K562 (cell line): ENCODE results near the gene IDS. TPM values are rescaled to one million over a fixed set of nuclear protein-coding genes. Genes with fewer than 3 reads are reported as not detected.
A peak's percentile ranks its signal among the peaks of the same experiment; 100 is the strongest.

Experiments
- ASH1L ChIP-seq: fragments of 450-650 bp; IDR thresholded peaks from 2 replicates; pipeline ENCODE4 v1.6.1; 2018; ENCODE audit warnings: borderline replicate concordance, mild to moderate bottlenecking, low read depth; ENCODE audit not compliant: partially characterized antibody
- ATF6 ChIP-seq: sonication (generic); formaldehyde crosslinking; IDR thresholded peaks from 2 replicates; pipeline ENCODE4 v1.4.0; 2020; ENCODE audit warnings: mild to moderate bottlenecking, missing genetic modification reagents
- BCLAF1 ChIP-seq, 2 experiments: fragments of 450-650 bp in 1 of 2; IDR thresholded peaks; 2 replicates each; pipeline ENCODE4 v1.6.1; 2011 to 2017; ENCODE audit warnings: low read depth in 2 of 2, antibody characterized with exemption in 1 of 2, borderline replicate concordance in 1 of 2, low read length in 1 of 2, mild to moderate bottlenecking in 1 of 2, mixed read lengths in 1 of 2; ENCODE audit not compliant: control insufficient read depth in 1 of 2
- BRF1 ChIP-seq: IDR thresholded peaks from 3 replicates; pipeline ENCODE4 v1.6.1; 2011; ENCODE audit warnings: borderline replicate concordance, mild to moderate bottlenecking; ENCODE audit not compliant: insufficient read length; ENCODE audit errors: extremely low read depth
- C11orf30 ChIP-seq: fragments of 450-650 bp; IDR thresholded peaks from 2 replicates; pipeline ENCODE4 v1.6.1; 2016; ENCODE audit warnings: low read depth, mild to moderate bottlenecking
- HBP1 ChIP-seq: fragments of 450-650 bp; formaldehyde crosslinking; IDR thresholded peaks from 2 replicates; pipeline ENCODE4 v1.4.0; 2022; ENCODE audit warnings: missing genetic modification characterization
- HEY1 ChIP-seq: fragments of 250-450 bp; sonication (Bioruptor Pico); IDR thresholded peaks from 2 replicates; pipeline ENCODE4 v1.5.0; 2020; ENCODE audit warnings: mild to moderate bottlenecking, moderate library complexity, borderline replicate concordance
- MEIS2 ChIP-seq: fragments of 450-650 bp; IDR thresholded peaks from 2 replicates; pipeline ENCODE4 v1.6.1; 2014; ENCODE audit warnings: mild to moderate bottlenecking; ENCODE audit not compliant: partially characterized antibody
- MTA1 ChIP-seq: fragments of 450-650 bp; IDR thresholded peaks from 2 replicates; pipeline ENCODE4 v1.6.1; 2017; ENCODE audit warnings: borderline replicate concordance
- NR2C2 ChIP-seq, 2 experiments: fragments of 200-800 bp in 1 of 2; sonication (Bioruptor generic) in 1 of 2; sonication (generic) in 1 of 2; formaldehyde crosslinking in 1 of 2; IDR thresholded peaks; 2 replicates each; pipeline versions ENCODE4 v1.6.1 to v1.8.0; 2016 to 2022; ENCODE audit warnings: mild to moderate bottlenecking in 1 of 2, missing compliant biosample characterization in 1 of 2, missing genetic modification characterization in 1 of 2, missing genetic modification reagents in 1 of 2
- PCBP1 ChIP-seq: fragments of 200-400 bp; formaldehyde crosslinking; IDR thresholded peaks from 2 replicates; pipeline ENCODE4 v1.6.1; 2018; ENCODE audit warnings: mild to moderate bottlenecking, low read depth, low read length; ENCODE audit not compliant: poor library complexity, severe bottlenecking
- PHB ChIP-seq: fragments of 250-450 bp; sonication (Bioruptor Pico); IDR thresholded peaks from 2 replicates; pipeline ENCODE4 v1.5.0; 2021
- PRPF4 ChIP-seq: fragments of 200-400 bp; formaldehyde crosslinking; IDR thresholded peaks from one replicate; pipeline ENCODE4 v1.6.1; 2017; ENCODE audit warnings: low read length, low read depth, mild to moderate bottlenecking; ENCODE audit not compliant: insufficient read depth, poor library complexity, severe bottlenecking
- SNIP1 ChIP-seq: fragments of 450-650 bp; IDR thresholded peaks from 2 replicates; pipeline ENCODE4 v1.7.1; 2017; ENCODE audit warnings: low read depth, mild to moderate bottlenecking
- SPI1 ChIP-seq: IDR thresholded peaks from 2 replicates; pipeline ENCODE4 v1.6.1; 2011; ENCODE audit warnings: low read depth, low read length, control low read depth, borderline replicate concordance
- STAG1 ChIP-seq: sonication (generic); formaldehyde crosslinking; IDR thresholded peaks from 2 replicates; pipeline ENCODE4 v1.5.0; 2020; ENCODE audit warnings: missing genetic modification reagents, borderline replicate concordance
- TFAP4 ChIP-seq: sonication (generic); formaldehyde crosslinking; IDR thresholded peaks from 2 replicates; pipeline ENCODE4 v1.8.0; 2022; ENCODE audit warnings: missing genetic modification reagents, mild to moderate bottlenecking, moderate library complexity, borderline replicate concordance
- ZNF23 ChIP-seq: fragments of 250-450 bp; sonication (Bioruptor Pico); IDR thresholded peaks from 2 replicates; pipeline ENCODE4 v1.4.0; 2020; ENCODE audit warnings: mild to moderate bottlenecking
- ZNF232 ChIP-seq: sonication (generic); formaldehyde crosslinking; IDR thresholded peaks from 2 replicates; pipeline ENCODE4 v1.8.0; 2022; ENCODE audit warnings: mild to moderate bottlenecking, missing genetic modification reagents
- polyA plus RNA-seq, 8 experiments: library from polyadenylated mRNA; depleted of rRNA in 4 of 8; stranded (reverse) in 5 of 8; unstranded in 3 of 8; fragments of >200 nt; fragmentation: Nextera tagmentation in 2 of 8; fragmentation: Illumina TruSeq in 1 of 8; extraction: Ambion mirVana in 2 of 8; extraction: Trizol in 1 of 8; gene quantifications; 2 replicates each; pipeline versions ENCODE4 v1.2.1 to v1.2.3, GENCODE V29; 2011 to 2014; ENCODE audit warnings: inconsistent platforms in 1 of 8, missing spikeins in 1 of 8
- total RNA-seq, 7 experiments: library from RNA; depleted of rRNA in 6 of 7; stranded (reverse); fragments of >200 nt in 6 of 7; fragmentation: Illumina TruSeq in 2 of 7; extraction: Trizol in 2 of 7; gene quantifications; 2 replicates each; pipeline versions ENCODE4 v1.2.1 to v1.2.3, GENCODE V29; 2011 to 2021; ENCODE audit warnings: low replicate concordance in 1 of 7

IDS gene
- total and polyA plus RNA-seq, 9 of the 15 experiments (the other 6 are each of a cell fraction or from before 2014, with no cell fraction given): 2.0 to 18.6 (median 8.6) TPM

- 0 out of 2 replicates have a peak, but pooled peaks have one; percentile 45 for TF ChIP-seq MTA1
- TF ChIP-seq NR2C2 (CRISPR knock-in tag; IDR thresholded peaks at IDR 0.05): no peak
- no peak for TF ChIP-seq NR2C2 (tag; IDR thresholded peaks at IDR 0.05)
- peak in 1 of 2 experiments; percentile 28; a peak in 1 of 4 replicates for TF ChIP-seq BCLAF1 (IDR thresholded peaks at IDR 0.05; ENCODE audit: borderline replicate concordance in 1 of 2, control insufficient read depth in 1 of 2, low read depth in 2 of 2, low read length in 1 of 2)
- no peak for TF ChIP-seq MEIS2
- peak; percentile 8; the same call in 1 of the 2 replicates for TF ChIP-seq C11orf30
- no peak for TF ChIP-seq STAG1 (CRISPR knock-in tag)
- no peak for TF ChIP-seq PHB (CRISPR knock-in tag)
- no peak for TF ChIP-seq PRPF4
- no peak for TF ChIP-seq SPI1
- no peak for TF ChIP-seq ZNF23 (CRISPR knock-in tag)
- no peak for TF ChIP-seq PCBP1
- TF ChIP-seq ZNF232 (CRISPR knock-in tag): no peak
- TF ChIP-seq HEY1 (CRISPR knock-in tag): no peak
- TF ChIP-seq HBP1 (CRISPR knock-in tag): no peak
- no peak for TF ChIP-seq ATF6 (CRISPR knock-in tag)
- TF ChIP-seq TFAP4 (CRISPR knock-in tag): no peak
- TF ChIP-seq SNIP1: no peak
- no peak for TF ChIP-seq BRF1
- TF ChIP-seq ASH1L: no peak
Observed at GRCh38 chrX:149504226-149504914, 736 bp downstream of the IDS start (continued).
